Measurements from ENCODE around the gene ENOX1. TPM values are rescaled to one million over a fixed set of nuclear protein-coding genes. Genes with fewer than 3 reads are reported as not detected.

Gene ENOX1
- total RNA-seq, 1 donor from 2014 or later = 2.5 TPM

GRCh38 chr13:43293986-43294385 lies 492.8 kb downstream of the ENOX1 start:
- no peaks in the 10 kb centered on the region for H3K9me3 Mint-ChIP-seq (ENCODE audit: low read depth)
- H3K4me3 Mint-ChIP-seq (ENCODE audit: low read depth) = no peak overlapping the region
- DNase-seq (ENCODE audit: low spot score, unreplicated experiment) = no peak
- no peak overlapping the region for H3K27ac Mint-ChIP-seq
- H3K27me3 Mint-ChIP-seq = peaks cover 7% of the 10 kb centered on the region
- peaks cover 11% of the 10 kb centered on the region for H3K4me1 Mint-ChIP-seq (ENCODE audit: low read depth)
- TF ChIP-seq CTCF (IDR thresholded peaks at IDR 0.05; ENCODE audit: unreplicated experiment) = no peak
- no peaks in the 10 kb centered on the region for H3K36me3 Mint-ChIP-seq (ENCODE audit: insufficient read depth)

- Mint-ChIP-seq H3K36me3 (ENCODE audit: insufficient read depth) (no peaks in the 10 kb centered on the region), H3K27ac (no peak overlapping the region), H3K4me3 (ENCODE audit: low read depth) (no peak overlapping the region), H3K4me1 (ENCODE audit: low read depth) (peaks cover 10% of the 10 kb centered on the region), H3K9me3 (ENCODE audit: low read depth) (no peaks in the 10 kb centered on the region), H3K27me3 (peaks cover 4% of the 10 kb centered on the region)
- no peak for TF ChIP-seq CTCF (IDR thresholded peaks at IDR 0.05; ENCODE audit: unreplicated experiment)
- no peak for DNase-seq (ENCODE audit: low spot score, unreplicated experiment)
Observed at GRCh38 chr13:43293561-43293960, 493.2 kb downstream of the ENOX1 start.

GRCh38 chr13:43293008-43293407 lies 493.8 kb downstream of the ENOX1 start:
- no peak overlapping the region for H3K4me3 Mint-ChIP-seq (ENCODE audit: low read depth)
- no peak for DNase-seq (ENCODE audit: low spot score, unreplicated experiment)
- no peaks in the 10 kb centered on the region for H3K36me3 Mint-ChIP-seq (ENCODE audit: insufficient read depth)
- no peak overlapping the region for H3K27ac Mint-ChIP-seq
- peaks cover 9% of the 10 kb centered on the region for H3K4me1 Mint-ChIP-seq (ENCODE audit: low read depth)
- no peak for TF ChIP-seq CTCF (IDR thresholded peaks at IDR 0.05; ENCODE audit: unreplicated experiment)
- H3K27me3 Mint-ChIP-seq = peaks cover under 1% of the 10 kb centered on the region
- H3K9me3 Mint-ChIP-seq (ENCODE audit: low read depth) = no peaks in the 10 kb centered on the region

- no peak overlapping the region for H3K4me3 Mint-ChIP-seq (ENCODE audit: low read depth)
Observed at GRCh38 chr13:43291287-43292060, 495.3 kb downstream of the ENOX1 start.

More at GRCh38 chr13:43291287-43292060, 495.3 kb downstream of the ENOX1 start:
- Mint-ChIP-seq H3K4me1 (ENCODE audit: low read depth) (peaks cover 8% of the 10 kb centered on the region), H3K36me3 (ENCODE audit: insufficient read depth) (no peaks in the 10 kb centered on the region), H3K27ac (no peak overlapping the region), H3K27me3 (no peaks in the 10 kb centered on the region), H3K9me3 (ENCODE audit: low read depth) (no peaks in the 10 kb centered on the region)
- DNase-seq (ENCODE audit: low spot score, unreplicated experiment) = no peak
- no peak for TF ChIP-seq CTCF (IDR thresholded peaks at IDR 0.05; ENCODE audit: unreplicated experiment)
